ENCODE measurements around the gene ADAR. TPM values are rescaled to one million over a fixed set of nuclear protein-coding genes. Genes with fewer than 3 reads are reported as not detected.
"Not testable (repeated sequence)": the region's sequence is repeated elsewhere in the genome, so short reads cannot be mapped to it uniquely, and the experiment has no call there.

ADAR gene
- total RNA-seq, result 81.5 and 107 TPM in 2 replicates

DNA sequence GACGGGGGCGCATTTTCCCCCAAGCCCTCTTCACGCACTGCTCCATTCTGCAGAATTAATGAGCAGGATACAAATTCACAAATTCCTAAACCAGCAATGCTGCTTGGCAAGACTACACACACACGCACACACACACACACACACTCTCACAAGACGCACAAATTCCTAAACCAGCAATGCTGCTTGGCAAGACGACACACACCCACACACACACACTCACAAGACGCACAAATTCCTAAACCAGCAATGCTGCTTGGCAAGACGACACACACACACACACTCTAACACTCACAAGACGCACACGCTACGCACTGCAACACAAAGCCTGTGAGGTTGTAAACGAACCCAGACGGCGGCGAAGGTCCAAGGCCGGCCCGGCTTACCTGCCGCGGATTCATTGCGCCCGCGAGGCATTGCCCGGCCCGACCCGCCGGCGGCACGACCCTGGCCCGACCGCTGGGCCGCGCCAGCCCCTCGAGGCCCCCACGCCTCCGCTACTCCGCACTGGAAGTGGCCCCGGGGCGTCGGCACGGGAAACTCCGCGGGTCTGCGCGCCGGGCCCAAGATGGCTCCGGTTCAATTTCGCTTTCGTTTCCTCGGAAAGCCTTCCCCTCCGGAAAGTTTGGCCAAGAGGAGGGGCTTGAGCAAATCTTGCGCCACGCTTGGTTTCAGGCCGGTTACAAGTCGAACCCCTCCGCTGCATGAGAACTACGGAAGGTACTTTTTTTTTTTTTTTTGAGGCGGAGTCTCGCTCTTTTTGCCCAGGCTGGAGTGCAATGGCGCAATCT is at the start of gene ADAR:
TSS of gene ADAR (minus strand) at position 578 of the 788 bp plus-strand sequence. CDS start at position 398, 180 bp downstream.
- peak; percentile 92 for DNase-seq (ENCODE audit: low read depth, low spot score)

DNA sequence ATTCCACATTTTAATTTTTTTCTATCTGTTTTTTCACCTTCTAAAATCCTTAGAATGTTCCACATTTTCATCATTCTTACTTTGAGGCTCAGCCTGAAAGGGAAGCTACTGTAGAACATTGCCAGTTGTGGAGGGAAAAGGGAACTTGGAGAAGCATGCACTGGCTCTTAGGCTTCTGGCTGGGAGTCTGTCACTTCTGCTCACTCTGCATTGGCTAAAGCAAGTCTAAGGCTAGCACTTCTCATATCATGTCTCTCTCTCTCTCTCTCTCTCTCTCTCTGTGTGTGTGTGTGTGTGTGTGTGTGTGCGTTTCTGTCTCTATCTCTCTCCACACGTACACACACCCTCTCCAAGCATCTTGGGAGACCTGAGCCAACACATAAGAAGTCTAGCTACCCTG is 49.6 kb upstream of the ADAR start:
- no peak for DNase-seq (ENCODE audit: low read depth, low spot score)

DNA sequence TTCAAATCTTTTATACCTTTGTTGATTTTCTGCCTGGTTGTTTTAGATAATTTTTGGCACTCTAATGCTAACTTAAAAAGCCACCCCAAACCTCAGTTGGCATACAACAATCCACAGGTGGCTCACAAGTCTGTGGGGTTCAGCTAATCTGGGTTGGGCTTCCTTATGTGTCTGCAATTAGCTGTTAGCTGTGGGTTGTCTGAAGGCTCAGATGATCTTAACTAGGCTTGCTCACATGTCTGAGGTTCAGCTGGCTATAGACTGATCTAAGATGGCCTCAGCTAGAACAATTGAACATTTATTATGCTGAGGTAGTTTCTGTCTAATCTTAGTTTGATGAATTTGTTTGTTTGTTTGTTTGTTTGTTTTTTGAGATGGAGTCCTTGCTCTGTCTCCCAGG is 44.9 kb upstream of the ADAR start:
- no peak for DNase-seq (ENCODE audit: low read depth, low spot score)

DNA sequence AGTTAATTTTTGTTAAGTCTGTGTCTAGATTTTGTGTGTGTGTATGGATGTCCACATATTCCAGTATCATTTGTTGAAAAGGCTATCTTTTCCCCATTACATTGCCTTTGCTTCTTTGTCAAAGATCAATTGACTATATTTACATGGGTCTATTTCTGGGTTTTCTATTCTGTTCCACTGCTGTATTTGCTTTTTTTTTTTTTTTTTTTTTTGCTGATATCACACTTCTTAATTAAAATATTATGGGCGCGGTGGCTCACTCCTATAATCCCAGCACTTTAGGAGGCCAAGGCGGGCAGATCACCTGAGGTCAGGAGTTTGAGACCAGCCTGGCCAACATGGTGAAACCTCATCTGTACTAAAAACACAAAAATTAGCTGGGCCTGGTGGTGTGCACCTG is 36.7 kb upstream of the ADAR start:
- not testable (repeated sequence) for DNase-seq (ENCODE audit: low read depth, low spot score)

DNA sequence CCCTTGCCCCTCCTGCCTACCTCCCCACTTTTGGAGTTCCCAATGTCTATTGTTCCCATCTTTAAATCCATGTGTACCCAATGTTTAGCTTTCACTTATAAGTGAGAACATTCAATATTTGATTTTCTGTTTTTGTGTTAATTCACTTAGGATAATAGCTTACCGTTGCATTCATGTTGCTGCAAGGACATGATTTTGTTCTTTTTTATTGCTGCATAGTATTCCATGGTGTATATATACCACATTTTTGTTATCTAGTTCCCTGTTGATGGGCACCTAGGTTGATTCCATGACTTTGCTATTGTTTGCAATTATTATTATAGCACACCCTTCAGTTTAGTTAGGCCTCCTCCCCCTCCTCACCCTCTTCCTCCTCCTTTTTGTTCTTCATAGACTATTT is 33.5 kb upstream of the ADAR start:
- DNase-seq (ENCODE audit: low read depth, low spot score), result no peak

- no peak for DNase-seq (ENCODE audit: low read depth, low spot score)
These were observed 31.9 kb upstream of the ADAR start for GRCh38 chr1:154639876-154640275.

- DNase-seq (ENCODE audit: low read depth, low spot score), result no peak
These were observed 27.2 kb upstream of the ADAR start for GRCh38 chr1:154635171-154635570.

DNA sequence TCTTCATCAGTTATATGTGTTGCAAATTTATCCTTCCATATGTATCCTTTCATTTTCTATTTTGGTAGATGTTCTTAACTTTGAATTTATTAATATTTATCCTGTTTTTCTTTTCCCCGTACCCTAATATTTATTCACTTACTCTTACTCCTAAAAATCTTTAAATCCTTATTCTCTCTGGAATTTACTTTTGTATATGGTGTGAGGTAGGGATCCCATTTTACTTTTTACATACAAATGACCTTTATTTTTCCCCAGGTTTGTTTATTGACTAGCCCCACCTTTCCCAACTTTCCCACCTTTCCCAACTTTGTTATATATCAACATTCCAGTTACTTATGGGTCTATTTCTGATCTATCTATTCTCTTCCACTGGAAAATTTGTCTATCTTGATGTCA is 21.7 kb upstream of the ADAR start:
- no peak for DNase-seq (ENCODE audit: low read depth, low spot score)

DNA sequence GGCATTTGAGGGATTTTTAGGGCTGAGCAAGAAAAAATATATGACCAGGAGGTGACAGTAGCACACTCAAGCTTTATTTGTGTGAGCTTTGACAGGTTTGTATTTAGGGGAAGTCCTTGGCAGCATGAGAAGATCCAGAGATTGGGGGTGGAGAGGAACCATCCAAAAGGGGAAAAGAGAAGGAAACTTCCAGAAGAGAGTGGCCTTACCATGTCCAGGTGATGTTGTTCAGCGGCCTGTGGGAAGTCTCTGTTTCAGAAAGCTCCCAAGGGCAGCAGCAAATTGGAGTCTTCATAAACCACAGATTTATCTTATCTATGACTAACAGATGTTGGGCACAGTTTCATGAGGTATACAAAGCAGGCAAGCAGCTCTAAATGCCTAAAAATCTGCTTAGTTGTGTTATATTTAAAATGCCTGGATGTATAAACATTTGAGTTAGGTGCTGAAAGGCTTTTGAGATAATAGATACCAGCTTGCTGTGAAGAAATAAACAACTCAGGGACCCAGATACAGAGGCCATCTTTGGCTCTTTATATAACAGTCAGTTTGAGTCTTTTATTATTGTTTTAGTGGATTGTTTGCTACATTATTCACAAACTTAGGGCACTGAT is 21.2 kb upstream of the ADAR start:
- no peak for DNase-seq (ENCODE audit: low read depth, low spot score)

DNA sequence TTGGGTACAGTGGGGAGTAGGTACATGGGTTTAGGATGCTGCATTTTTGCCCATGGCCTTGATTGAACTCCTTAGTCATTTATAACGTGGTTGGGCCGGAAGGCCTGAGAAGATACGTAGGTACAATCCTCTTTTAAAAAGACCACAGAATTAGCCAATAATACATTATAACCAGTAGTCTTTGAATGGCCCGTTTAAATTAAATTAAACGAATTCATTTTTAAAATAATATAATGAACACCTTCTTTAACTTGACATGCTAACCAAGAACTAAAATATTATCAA is 20.1 kb upstream of the ADAR start:
- no peak for DNase-seq (ENCODE audit: low read depth, low spot score)

GRCh38 chr1:154627257-154628120 is 19.5 kb upstream of the ADAR start:
- DNase-seq (ENCODE audit: low read depth, low spot score), result peak; percentile 68

DNA sequence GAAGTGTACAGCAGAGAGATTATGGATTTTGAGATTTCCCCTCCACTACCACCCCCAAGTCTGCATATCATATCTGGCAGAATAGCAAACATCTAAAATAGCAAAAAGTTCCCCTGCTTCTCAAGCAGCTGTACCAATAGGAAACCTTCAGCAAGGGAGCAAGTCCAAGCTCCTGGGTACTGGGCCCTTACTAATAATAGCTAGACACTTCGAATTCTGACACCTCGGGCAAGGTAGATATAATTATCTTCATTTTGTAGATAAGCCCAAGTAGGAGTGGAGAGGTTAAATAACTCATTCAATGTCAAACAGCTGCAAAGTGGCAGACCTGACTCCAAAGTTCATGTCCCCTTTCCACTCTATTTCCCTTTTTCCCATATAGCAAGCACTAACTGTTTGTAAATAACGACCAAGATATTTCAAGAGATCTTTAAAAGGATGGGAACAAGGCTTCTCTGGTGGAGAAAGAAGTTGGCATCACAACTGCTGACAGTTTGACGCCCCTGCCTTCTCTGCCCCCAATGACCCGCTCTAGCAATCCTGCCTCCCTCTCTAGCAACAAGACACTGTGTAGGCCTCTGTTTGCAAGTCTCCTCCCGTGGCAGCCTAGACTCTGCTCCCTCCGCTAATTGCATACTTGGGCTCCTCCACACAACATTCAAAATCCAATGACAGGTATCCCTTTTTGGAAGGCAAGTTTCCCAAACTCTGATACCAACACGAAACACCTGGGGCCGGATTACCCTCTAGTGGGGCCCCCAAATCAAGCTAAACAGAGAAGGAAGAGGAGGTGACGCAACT is 18.7 kb upstream of the ADAR start:
- DNase-seq (ENCODE audit: low read depth, low spot score), result no peak

DNA sequence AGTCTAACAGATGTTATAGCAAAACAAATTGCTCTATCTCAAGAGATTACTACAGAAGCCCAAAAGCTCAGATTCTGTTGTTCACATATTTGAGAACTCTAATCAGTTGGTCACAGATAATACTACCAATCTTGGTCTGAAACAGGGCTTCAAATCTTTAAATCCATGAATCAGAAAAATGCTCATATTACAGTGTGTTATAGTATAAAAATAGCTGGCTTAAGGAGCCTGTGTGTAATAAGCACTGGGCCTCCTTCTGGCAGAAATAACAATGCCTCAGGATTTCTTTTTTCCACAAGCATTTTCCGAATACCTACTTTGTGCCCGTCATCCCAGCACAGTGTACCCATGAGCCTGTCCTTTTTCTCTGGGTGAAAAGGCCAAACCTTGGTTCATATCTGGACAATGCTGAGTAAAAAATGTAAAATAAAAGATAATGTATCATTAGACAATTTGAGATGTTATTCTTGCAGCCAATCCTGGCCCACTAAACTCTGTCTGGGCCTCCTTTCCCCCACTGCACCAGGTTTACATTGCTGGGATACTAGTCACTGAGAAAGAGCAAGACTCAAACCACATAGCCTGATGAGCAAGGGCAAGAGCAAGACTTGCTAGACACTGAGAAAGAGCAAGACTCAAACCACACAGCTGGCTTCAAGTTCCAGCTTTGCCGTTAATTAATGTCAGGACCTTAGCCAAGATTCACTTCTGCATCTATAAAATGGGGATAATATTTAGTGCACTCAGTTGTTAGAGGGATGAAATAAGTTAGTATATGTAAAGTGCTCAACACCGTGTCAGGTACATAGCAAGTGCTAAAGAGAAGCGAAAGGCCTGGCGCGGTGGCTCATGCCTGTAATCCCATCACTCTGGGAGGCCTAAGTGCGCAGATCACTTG is 17.0 kb upstream of the ADAR start:
- no peak for DNase-seq (ENCODE audit: low read depth, low spot score)

DNA sequence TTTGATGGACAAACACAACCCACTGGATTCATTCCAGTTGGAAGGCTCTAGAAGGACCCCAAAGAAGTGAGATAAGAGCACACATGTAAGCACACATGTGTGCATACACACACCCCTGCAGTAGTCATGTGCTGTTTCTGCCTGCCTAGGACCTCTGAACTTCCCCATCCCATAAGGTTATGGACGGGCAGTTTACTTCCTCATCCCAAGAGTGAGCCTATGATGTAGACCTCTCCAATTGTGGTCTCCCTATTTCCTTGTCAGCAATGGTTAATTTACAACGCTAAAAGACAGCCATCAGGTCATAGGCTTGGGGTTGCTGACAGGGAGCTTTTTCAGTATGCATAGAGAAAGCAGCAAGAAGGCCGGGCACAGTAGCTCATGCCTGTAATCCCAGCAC is 15.4 kb upstream of the ADAR start:
- no peak for DNase-seq (ENCODE audit: low read depth, low spot score)

DNA sequence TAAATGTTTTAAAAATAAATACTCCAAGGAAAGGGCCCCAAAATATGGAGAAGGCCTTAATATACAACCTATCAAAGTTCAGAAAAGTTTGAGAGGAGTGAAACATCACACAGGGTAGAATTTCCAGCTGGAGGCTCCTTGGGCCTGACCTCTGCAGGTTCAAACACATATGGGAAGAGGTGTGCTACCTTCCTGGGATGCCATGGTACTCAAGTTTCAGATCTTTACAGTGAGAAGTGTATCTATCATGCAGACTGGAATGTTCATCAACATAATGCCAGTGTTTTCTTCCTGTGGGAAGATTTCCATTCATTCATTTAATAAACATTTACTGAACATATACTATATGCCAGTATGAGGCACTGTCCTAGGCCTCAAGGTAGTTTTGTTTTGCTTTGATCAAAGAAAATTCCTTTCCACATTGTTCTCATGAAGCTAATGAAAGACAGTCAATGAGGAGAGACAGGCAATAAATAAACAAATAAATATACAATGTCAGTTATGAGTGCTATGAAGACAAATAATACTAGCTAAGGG is 14.6 kb upstream of the ADAR start:
- DNase-seq (ENCODE audit: low read depth, low spot score), result no peak

- DNase-seq (ENCODE audit: low read depth, low spot score), result no peak
These were observed 13.9 kb upstream of the ADAR start for GRCh38 chr1:154621875-154622274.

DNA sequence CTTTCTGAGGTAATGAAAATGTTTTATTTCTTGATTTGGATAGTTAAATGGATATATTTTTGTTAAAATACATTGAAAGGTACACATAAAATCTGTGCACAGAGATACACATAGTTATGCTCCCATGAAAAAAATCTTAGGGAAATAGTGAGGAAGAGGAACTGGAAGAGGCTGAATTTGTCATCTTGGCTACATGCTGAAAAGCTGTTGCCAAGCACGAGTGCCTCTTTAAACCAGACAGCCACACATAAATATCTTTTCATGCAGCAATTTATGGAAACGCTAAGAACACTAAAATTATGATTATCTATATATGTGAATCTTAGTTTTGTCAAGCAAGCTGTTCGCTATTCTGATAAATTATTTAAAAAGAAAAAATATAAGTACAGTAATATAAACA is 12.8 kb upstream of the ADAR start:
- DNase-seq (ENCODE audit: low read depth, low spot score), result no peak

DNA sequence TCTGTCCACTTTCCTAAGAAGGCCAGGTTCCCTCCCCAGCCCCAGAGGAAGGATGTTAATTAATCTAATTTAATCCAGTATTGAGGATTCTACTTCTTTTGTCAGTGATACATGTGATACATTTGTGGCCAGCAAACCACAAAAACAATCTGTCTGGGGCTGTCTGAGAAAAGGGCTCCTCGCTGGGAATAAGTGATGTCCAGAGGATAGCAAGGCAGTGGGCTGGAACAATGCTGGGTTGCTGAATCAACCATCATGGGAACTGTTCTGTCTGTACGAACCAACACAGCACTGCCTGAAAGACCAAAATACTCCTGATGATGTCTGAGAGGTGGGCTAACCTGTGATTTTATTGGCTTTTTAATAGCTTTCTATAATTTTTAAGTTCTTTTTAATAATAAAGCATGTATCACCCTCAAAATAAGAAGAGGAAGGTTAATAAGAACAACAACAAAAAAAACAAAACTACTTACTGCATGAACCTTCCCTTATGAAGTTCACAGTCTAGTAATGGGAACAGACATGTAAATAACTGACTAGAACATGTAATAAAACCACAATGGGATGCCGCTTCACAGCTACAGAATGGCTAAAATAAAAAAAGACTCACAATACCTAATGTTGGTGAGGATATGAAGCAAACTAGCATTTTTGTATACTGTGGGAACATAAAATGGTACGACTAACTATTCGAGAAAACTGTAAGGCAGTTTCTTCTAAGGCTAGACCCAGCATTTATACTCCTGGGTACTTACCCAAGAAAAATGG is 11.4 kb upstream of the ADAR start:
- no peak for DNase-seq (ENCODE audit: low read depth, low spot score)

- peak; percentile 45 for DNase-seq (ENCODE audit: low read depth, low spot score)
These were observed 8.8 kb upstream of the ADAR start for GRCh38 chr1:154616659-154617345.

Data from pulmonary artery endothelial cell (primary cell).